ENCODE measurements around the gene NGDN.
A peak's percentile ranks its signal among the peaks of the same experiment; 100 is the strongest.

The NGDN gene

GRCh38 chr14:23478109-23478759 is 8.7 kb downstream of the NGDN start:
- peak; percentile 77 for DNase-seq

- DNase-seq: peak; percentile 22
These were observed 12.0 kb downstream of the NGDN start for GRCh38 chr14:23481362-23481970.

- no peak for DNase-seq
These were observed 12.7 kb downstream of the NGDN start for GRCh38 chr14:23481979-23482822.

GRCh38 chr14:23482823-23483148 is 13.3 kb downstream of the NGDN start:
- DNase-seq: no peak

GRCh38 chr14:23483236-23483854 is 13.8 kb downstream of the NGDN start:
- peak; percentile 13 for DNase-seq

GRCh38 chr14:23485326-23485725 is 15.8 kb downstream of the NGDN start:
- no peak for DNase-seq

- DNase-seq: no peak
These were observed 16.5 kb downstream of the NGDN start for GRCh38 chr14:23486036-23486435.

GRCh38 chr14:23487216-23487615 is 17.7 kb downstream of the NGDN start:
- DNase-seq: no peak

- DNase-seq: no peak
These were observed 23.2 kb downstream of the NGDN start for GRCh38 chr14:23492618-23493272.

- no peak for DNase-seq
These were observed 24.7 kb downstream of the NGDN start for GRCh38 chr14:23494223-23494622.

GRCh38 chr14:23512156-23512555 is 42.7 kb downstream of the NGDN start:
- DNase-seq: no peak

- DNase-seq: no peak
These were observed 43.7 kb downstream of the NGDN start for GRCh38 chr14:23513005-23513817.

- no peak for DNase-seq
These were observed 44.5 kb downstream of the NGDN start for GRCh38 chr14:23513818-23514643.

GRCh38 chr14:23514644-23514957 is 45.1 kb downstream of the NGDN start:
- DNase-seq: no peak

- no peak for DNase-seq
These were observed 48.3 kb downstream of the NGDN start for GRCh38 chr14:23517650-23518326.

GRCh38 chr14:23518709-23519108 is 49.2 kb downstream of the NGDN start:
- no peak for DNase-seq

- DNase-seq: no peak
These were observed 51.5 kb downstream of the NGDN start for GRCh38 chr14:23520899-23521533.

GRCh38 chr14:23521785-23522640 is 52.5 kb downstream of the NGDN start:
- DNase-seq: no peak

- DNase-seq: no peak
These were observed 53.2 kb downstream of the NGDN start for GRCh38 chr14:23522643-23523198.

Data from OCI-M1 (cell line).